HG03060 (cell line): Measurements from ENCODE around the gene ATP4B.
"Not testable (repeated sequence)": the region's sequence is repeated elsewhere in the genome, so short reads cannot be mapped to it uniquely, and the experiment has no call there.

Experiments used
- ATAC-seq: cut with Tn5 transposase; IDR thresholded peaks from one replicate; pipeline ENCODE4 v1.9.1; 2021; ENCODE audit warnings: low read depth, moderate number of reproducible peaks; ENCODE audit not compliant: unreplicated experiment

Gene ATP4B

GRCh38 chr13:113627136-113627535, 30.9 kb downstream of the ATP4B start:
- ATAC-seq = no peak

- ATAC-seq = no peak
Observed at GRCh38 chr13:113625965-113626721, 31.9 kb downstream of the ATP4B start.

GRCh38 chr13:113624640-113625304, 33.2 kb downstream of the ATP4B start:
- ATAC-seq = not testable (repeated sequence)

GRCh38 chr13:113624235-113624587, 33.8 kb downstream of the ATP4B start:
- no peak for ATAC-seq

GRCh38 chr13:113623491-113624234, 34.3 kb downstream of the ATP4B start:
- no peak for ATAC-seq

- no peak for ATAC-seq
Observed at GRCh38 chr13:113622791-113623490, 35.1 kb downstream of the ATP4B start.

GRCh38 chr13:113621986-113622550, 35.9 kb downstream of the ATP4B start:
- ATAC-seq = not testable (repeated sequence)

- not testable (repeated sequence) for ATAC-seq
Observed at GRCh38 chr13:113621498-113621897, 36.5 kb downstream of the ATP4B start.

- no peak for ATAC-seq
Observed at GRCh38 chr13:113621046-113621445, 37.0 kb downstream of the ATP4B start.

GRCh38 chr13:113620036-113620796, 37.8 kb downstream of the ATP4B start:
- no peak for ATAC-seq

- no peak for ATAC-seq
Observed at GRCh38 chr13:113618455-113618854, 39.5 kb downstream of the ATP4B start.

- no peak for ATAC-seq
Observed at GRCh38 chr13:113617961-113618360, 40.0 kb downstream of the ATP4B start.

- ATAC-seq = no peak
Observed at GRCh38 chr13:113616991-113617749, 40.8 kb downstream of the ATP4B start.

- no peak for ATAC-seq
Observed at GRCh38 chr13:113616281-113616906, 41.6 kb downstream of the ATP4B start.

- ATAC-seq = no peak
Observed at GRCh38 chr13:113613789-113614379, 44.1 kb downstream of the ATP4B start.

GRCh38 chr13:113612607-113613006, 45.4 kb downstream of the ATP4B start:
- no peak for ATAC-seq

- ATAC-seq = no peak
Observed at GRCh38 chr13:113611996-113612395, 46.0 kb downstream of the ATP4B start.

GRCh38 chr13:113610266-113610665, 47.7 kb downstream of the ATP4B start:
- ATAC-seq = no peak
